K562 (cell line): ENCODE data around the gene CDKN2D. TPM values are rescaled to one million over a fixed set of nuclear protein-coding genes. Genes with fewer than 3 reads are reported as not detected.

Experiments used
- ARNT ChIP-seq, 2 experiments: fragments of 450-650 bp; IDR thresholded peaks; 2 replicates each; pipeline ENCODE4 v1.6.1; 2016; ENCODE audit warnings: mild to moderate bottlenecking in 1 of 2
- ATF1 ChIP-seq, 2 experiments: fragments of 450-650 bp in 1 of 2; IDR thresholded peaks; 2 replicates each; pipeline ENCODE4 v1.6.1; 2016; ENCODE audit warnings: missing compliant biosample characterization in 1 of 2, missing genetic modification characterization in 1 of 2
- CBFA2T3 ChIP-seq: fragments of 450-650 bp; IDR thresholded peaks from 2 replicates; pipeline ENCODE4 v1.6.1; 2017
- CHD1 ChIP-seq: fragments of 200-600 bp; sonication (generic); IDR thresholded peaks from one replicate; pipeline ENCODE4 v1.6.1; 2012; ENCODE audit warnings: mild to moderate bottlenecking, moderate library complexity, low read length, inconsistent platforms
- CREB1 ChIP-seq, 2 experiments: sonication (generic) in 1 of 2; formaldehyde crosslinking in 1 of 2; IDR thresholded peaks; 2 replicates each; pipeline versions ENCODE4 v1.6.1 to v1.8.0; 2012 to 2022; ENCODE audit warnings: inconsistent platforms in 1 of 2, mild to moderate bottlenecking in 1 of 2, missing genetic modification reagents in 1 of 2, moderate library complexity in 1 of 2
- CTCF ChIP-seq, 3 experiments: IDR thresholded peaks in 2 of 3; conservative IDR thresholded peaks in 1 of 3; 2 replicates each; pipeline ENCODE4 v1.5.1; 2011 to 2012; ENCODE audit warnings: low read length in 3 of 3, mild to moderate bottlenecking in 3 of 3, control low read depth in 2 of 3, improper control_type of control experiment in 1 of 3, inconsistent platforms in 1 of 3, low read depth in 1 of 3, mixed read lengths in 1 of 3, moderate library complexity in 1 of 3; ENCODE audit not compliant: insufficient read depth in 2 of 3
- E4F1 ChIP-seq: fragments of 250-450 bp; sonication (Bioruptor Pico); IDR thresholded peaks from 2 replicates; pipeline ENCODE4 v1.5.0; 2021; ENCODE audit warnings: mild to moderate bottlenecking, borderline replicate concordance
- GMEB1 ChIP-seq: fragments of 250-450 bp; sonication (Bioruptor Pico); IDR thresholded peaks from 2 replicates; pipeline ENCODE4 v1.4.0; 2020; ENCODE audit warnings: mild to moderate bottlenecking
- MNT ChIP-seq, 2 experiments: fragments of 450-650 bp; conservative IDR thresholded peaks; 2 replicates each; pipeline ENCODE4 v1.6.1; 2017; ENCODE audit warnings: mild to moderate bottlenecking in 2 of 2, moderate library complexity in 2 of 2
- NCOR1 ChIP-seq: fragments of 450-650 bp; IDR thresholded peaks from 2 replicates; pipeline ENCODE4 v1.6.1; 2016; ENCODE audit warnings: mild to moderate bottlenecking, moderate library complexity
- NFE2 ChIP-seq: IDR thresholded peaks from 2 replicates; pipeline ENCODE4 v1.6.1; 2014; ENCODE audit warnings: antibody characterized with exemption, low read depth
- PCBP1 ChIP-seq: fragments of 200-400 bp; formaldehyde crosslinking; IDR thresholded peaks from 2 replicates; pipeline ENCODE4 v1.6.1; 2018; ENCODE audit warnings: mild to moderate bottlenecking, low read depth, low read length; ENCODE audit not compliant: poor library complexity, severe bottlenecking
- PHB2 ChIP-seq: fragments of 450-650 bp; IDR thresholded peaks from 2 replicates; pipeline ENCODE4 v1.6.1; 2017; ENCODE audit warnings: low read depth
- PTBP1 ChIP-seq: fragments of 200-400 bp; formaldehyde crosslinking; IDR thresholded peaks from 2 replicates; pipeline ENCODE4 v1.6.1; 2017; ENCODE audit warnings: low read depth, low read length
- SMAD2 ChIP-seq: fragments of 150-350 bp; IDR thresholded peaks from 2 replicates; pipeline ENCODE4 v1.6.1; 2014; ENCODE audit warnings: low read depth, mild to moderate bottlenecking, low read length
- SMARCE1 ChIP-seq: fragments of 450-650 bp; IDR thresholded peaks from 2 replicates; pipeline ENCODE4 v1.7.1; 2016; ENCODE audit warnings: mild to moderate bottlenecking
- ZBTB17 ChIP-seq: fragments of 450-650 bp; formaldehyde crosslinking; IDR thresholded peaks from 2 replicates; pipeline ENCODE4 v1.4.0; 2020; ENCODE audit warnings: mild to moderate bottlenecking
- polyA plus RNA-seq, 8 experiments: library from polyadenylated mRNA; depleted of rRNA in 4 of 8; stranded (reverse) in 5 of 8; unstranded in 3 of 8; fragments of >200 nt; fragmentation: Nextera tagmentation in 2 of 8; fragmentation: Illumina TruSeq in 1 of 8; extraction: Ambion mirVana in 2 of 8; extraction: Trizol in 1 of 8; gene quantifications; 2 replicates each; pipeline versions ENCODE4 v1.2.1 to v1.2.3, GENCODE V29; 2011 to 2014; ENCODE audit warnings: inconsistent platforms in 1 of 8, missing spikeins in 1 of 8
- total RNA-seq, 7 experiments: library from RNA; depleted of rRNA in 6 of 7; stranded (reverse); fragments of >200 nt in 6 of 7; fragmentation: Illumina TruSeq in 2 of 7; extraction: Trizol in 2 of 7; gene quantifications; 2 replicates each; pipeline versions ENCODE4 v1.2.1 to v1.2.3, GENCODE V29; 2011 to 2021; ENCODE audit warnings: low replicate concordance in 1 of 7

CDKN2D gene
- total and polyA plus RNA-seq, 9 of the 15 experiments (the other 6 are each of a cell fraction or from before 2014, with no cell fraction given): 0.41 to 8.2 (median 3.7) TPM

GRCh38 chr19:10575011-10575716 lies 6.4 kb upstream of the CDKN2D start (continued):
- TF ChIP-seq CTCF (IDR thresholded peaks at IDR 0.05 in 2 of 3, conservative IDR thresholded peaks at IDR 0.05 in 1 of 3; ENCODE audit: insufficient read depth in 2 of 3, low read depth in 1 of 3, low read length in 3 of 3): no peak
- TF ChIP-seq NCOR1: no peak
- TF ChIP-seq PCBP1: no peak
- no peak for TF ChIP-seq ATF1 (CRISPR knock-in tag; IDR thresholded peaks at IDR 0.05)
- 0 out of 2 replicates have a peak, but pooled peaks have one; percentile 26 for TF ChIP-seq ATF1 (tag; IDR thresholded peaks at IDR 0.05)
- TF ChIP-seq CHD1: no peak
- TF ChIP-seq PHB2: no peak
- no peak for TF ChIP-seq SMAD2
- TF ChIP-seq GMEB1 (CRISPR knock-in tag): no peak
- no peak for TF ChIP-seq ZBTB17 (CRISPR knock-in tag)
- TF ChIP-seq E4F1 (CRISPR knock-in tag): no peak
- no peak for TF ChIP-seq CREB1 (IDR thresholded peaks at IDR 0.05)
- TF ChIP-seq CREB1 (CRISPR knock-in tag; IDR thresholded peaks at IDR 0.05): no peak
- peak; percentile 88; the same call in 1 of the 2 replicates for TF ChIP-seq PTBP1
- TF ChIP-seq ARNT (IDR thresholded peaks at IDR 0.05): no peak
- no peak for TF ChIP-seq CBFA2T3
- TF ChIP-seq SMARCE1: no peak
- TF ChIP-seq MNT (conservative IDR thresholded peaks at IDR 0.05): no peak
- no peak for TF ChIP-seq NFE2
